T-helper 1 cell treated with Interleukin-12 subunit alpha and Interleukin-12 subunit beta and Interleukin-4 antibody, amounts not matched to agents 30 μg/mL and 1 μg/mL, for 36 hours (primary cell): Measurements from ENCODE around the gene MCU.
A peak's percentile ranks its signal among the peaks of the same experiment; 100 is the strongest.
"Not testable (repeated sequence)": the region's sequence is repeated elsewhere in the genome, so short reads cannot be mapped to it uniquely, and the experiment has no call there.

ENCODE experiments used
- H3K27ac Mint-ChIP-seq: one replicate; pipeline ENCODE4 v1.8.0; 2021; ENCODE audit warnings: mild to moderate bottlenecking, mixed read lengths
- H3K27me3 Mint-ChIP-seq: one replicate; pipeline ENCODE4 v1.8.0; 2021; ENCODE audit warnings: low read depth, mixed read lengths
- H3K36me3 Mint-ChIP-seq: one replicate; pipeline ENCODE4 v1.8.0; 2021; ENCODE audit warnings: low read depth, mixed read lengths
- H3K4me1 Mint-ChIP-seq: one replicate; pipeline ENCODE4 v1.8.0; 2021; ENCODE audit warnings: low read depth, mixed read lengths
- H3K4me3 Mint-ChIP-seq: one replicate; pipeline ENCODE4 v1.8.0; 2021; ENCODE audit warnings: mild to moderate bottlenecking, moderate library complexity, mixed read lengths
- H3K9me3 Mint-ChIP-seq: one replicate; pipeline ENCODE4 v1.8.0; 2021; ENCODE audit warnings: mixed read lengths

The MCU gene, protein sequence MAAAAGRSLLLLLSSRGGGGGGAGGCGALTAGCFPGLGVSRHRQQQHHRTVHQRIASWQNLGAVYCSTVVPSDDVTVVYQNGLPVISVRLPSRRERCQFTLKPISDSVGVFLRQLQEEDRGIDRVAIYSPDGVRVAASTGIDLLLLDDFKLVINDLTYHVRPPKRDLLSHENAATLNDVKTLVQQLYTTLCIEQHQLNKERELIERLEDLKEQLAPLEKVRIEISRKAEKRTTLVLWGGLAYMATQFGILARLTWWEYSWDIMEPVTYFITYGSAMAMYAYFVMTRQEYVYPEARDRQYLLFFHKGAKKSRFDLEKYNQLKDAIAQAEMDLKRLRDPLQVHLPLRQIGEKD

DNA sequence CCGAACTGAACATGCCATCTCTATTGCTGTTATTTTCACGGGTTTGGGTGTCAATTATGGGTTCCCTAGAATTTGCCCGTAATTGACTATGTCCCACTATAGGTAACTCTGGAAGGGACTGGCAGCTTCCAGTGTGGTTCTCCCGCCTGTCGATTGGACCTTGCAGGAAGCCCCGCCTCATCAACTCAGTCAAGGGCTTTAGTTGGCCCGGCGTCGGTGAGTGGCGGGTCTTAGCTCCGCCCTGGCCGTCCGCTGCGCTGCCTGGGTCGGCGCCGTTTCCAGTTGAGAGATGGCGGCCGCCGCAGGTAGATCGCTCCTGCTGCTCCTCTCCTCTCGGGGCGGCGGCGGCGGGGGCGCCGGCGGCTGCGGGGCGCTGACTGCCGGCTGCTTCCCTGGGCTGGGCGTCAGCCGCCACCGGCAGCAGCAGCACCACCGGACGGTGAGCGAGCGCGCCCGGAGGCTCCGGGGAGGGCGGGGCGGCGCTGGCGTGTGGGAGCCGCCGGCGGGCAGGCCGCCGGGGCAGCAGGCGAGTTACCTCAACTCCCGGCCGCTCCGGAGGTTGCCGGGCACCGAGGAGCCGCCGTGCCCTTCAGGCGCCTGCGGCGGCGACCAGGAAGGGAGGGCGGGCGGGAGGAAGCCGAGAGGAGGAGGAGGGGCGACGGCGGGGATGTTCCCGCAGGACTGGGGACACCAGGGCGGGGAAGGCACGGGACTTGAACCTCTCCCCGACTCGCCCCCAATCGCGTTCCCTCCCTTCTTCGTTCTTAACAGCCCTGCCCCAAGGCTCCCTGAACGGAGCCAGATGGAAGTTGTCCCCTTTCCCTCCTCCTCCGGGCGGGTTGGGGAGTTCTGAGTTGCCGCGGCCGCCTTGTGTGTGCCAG is at the start of gene MCU:
MCU (plus strand) TSS at position 281 of the 881 bp plus-strand sequence; CDS start at position 290, 9 bp downstream.
- Mint-ChIP-seq H3K4me3 (peak within 1 kb of the TSS; percentile 91), H3K9me3 (no peaks in the 10 kb centered on the region), H3K27ac (peak within 1 kb of the TSS; percentile 76), H3K27me3 (peaks cover 16% of the 10 kb centered on the region), H3K4me1 (peaks cover 27% of the 10 kb centered on the region), H3K36me3 (no peaks in the 10 kb centered on the region)

DNA sequence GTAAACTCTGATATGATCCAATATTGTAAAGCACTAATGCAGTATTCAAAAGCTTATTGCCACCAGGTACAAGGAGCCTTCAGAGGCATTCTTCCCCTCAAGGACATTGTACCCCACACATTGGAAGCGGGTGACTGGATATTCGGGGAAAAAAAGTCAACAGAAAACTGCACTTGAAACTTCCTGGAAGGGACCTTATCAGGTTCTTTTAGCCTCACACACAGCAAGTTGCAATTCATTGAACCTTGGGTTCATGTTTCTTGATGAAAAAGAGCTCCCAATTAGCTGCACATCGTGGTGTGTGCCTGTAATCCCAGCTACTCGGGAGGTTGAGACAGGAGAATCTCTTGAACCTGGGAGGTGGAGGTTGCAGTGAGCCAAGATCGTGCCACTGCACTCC is 49.6 kb upstream of the MCU start:
- H3K36me3 Mint-ChIP-seq: no peaks in the 10 kb centered on the region
- H3K4me3 Mint-ChIP-seq: no peak overlapping the region
- H3K27ac Mint-ChIP-seq: no peak overlapping the region
- peaks cover 12% of the 10 kb centered on the region for H3K27me3 Mint-ChIP-seq
- H3K4me1 Mint-ChIP-seq: peaks cover 4% of the 10 kb centered on the region
- no peaks in the 10 kb centered on the region for H3K9me3 Mint-ChIP-seq

DNA sequence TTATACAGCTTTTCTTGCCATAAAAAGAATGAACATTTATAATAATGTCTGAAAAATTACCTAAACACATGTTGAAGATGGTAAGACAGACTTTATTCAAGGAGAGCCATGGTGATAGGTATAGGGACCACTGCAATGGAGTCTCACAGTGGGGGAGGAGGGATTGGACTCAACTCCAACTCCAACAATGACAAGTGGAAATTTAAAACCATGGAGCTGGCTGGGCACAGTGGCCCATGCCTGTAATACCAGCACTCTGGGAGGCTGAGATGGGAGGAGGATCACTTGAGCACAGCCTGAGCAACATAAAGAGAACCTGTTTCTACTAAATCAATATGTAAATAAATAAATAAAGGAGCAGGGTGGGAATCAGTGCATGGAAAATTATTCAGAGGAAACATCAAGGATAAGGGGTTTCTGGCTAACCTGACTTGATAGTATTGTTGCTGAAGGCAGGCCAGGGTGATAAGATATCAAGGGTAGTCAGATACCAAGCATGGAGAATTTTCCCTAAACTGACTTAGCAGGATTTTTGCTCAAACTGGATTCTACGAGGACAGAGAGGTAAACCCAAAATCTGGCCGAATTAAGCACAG is 46.6 kb upstream of the MCU start:
- H3K9me3 Mint-ChIP-seq: no peaks in the 10 kb centered on the region
- H3K36me3 Mint-ChIP-seq: no peaks in the 10 kb centered on the region
- no peak overlapping the region for H3K27ac Mint-ChIP-seq
- no peaks in the 10 kb centered on the region for H3K4me1 Mint-ChIP-seq
- H3K4me3 Mint-ChIP-seq: no peak overlapping the region
- H3K27me3 Mint-ChIP-seq: peaks cover 12% of the 10 kb centered on the region

DNA sequence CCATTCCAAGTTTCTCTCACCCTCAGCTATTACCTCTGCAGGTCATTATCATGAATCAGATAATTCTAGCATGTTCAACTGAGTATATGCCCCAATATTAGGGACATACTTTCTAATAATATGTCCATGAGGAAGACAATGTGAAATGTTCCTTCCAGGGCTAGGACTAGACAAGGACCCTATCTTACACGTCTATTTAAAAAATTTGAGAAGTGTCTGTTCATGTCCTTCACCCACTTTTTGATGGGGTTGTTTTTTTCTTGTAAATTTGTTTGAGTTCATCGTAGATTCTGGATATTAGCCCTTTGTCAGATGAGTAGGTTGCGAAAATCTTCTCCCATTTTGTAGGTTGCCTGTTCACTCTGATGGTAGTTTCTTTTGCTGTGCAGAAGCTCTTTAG is 45.0 kb upstream of the MCU start:
- peaks cover 15% of the 10 kb centered on the region for H3K27me3 Mint-ChIP-seq
- not testable (repeated sequence) for H3K4me3 Mint-ChIP-seq, H3K4me1 Mint-ChIP-seq, H3K9me3 Mint-ChIP-seq, H3K36me3 Mint-ChIP-seq, H3K27ac Mint-ChIP-seq

DNA sequence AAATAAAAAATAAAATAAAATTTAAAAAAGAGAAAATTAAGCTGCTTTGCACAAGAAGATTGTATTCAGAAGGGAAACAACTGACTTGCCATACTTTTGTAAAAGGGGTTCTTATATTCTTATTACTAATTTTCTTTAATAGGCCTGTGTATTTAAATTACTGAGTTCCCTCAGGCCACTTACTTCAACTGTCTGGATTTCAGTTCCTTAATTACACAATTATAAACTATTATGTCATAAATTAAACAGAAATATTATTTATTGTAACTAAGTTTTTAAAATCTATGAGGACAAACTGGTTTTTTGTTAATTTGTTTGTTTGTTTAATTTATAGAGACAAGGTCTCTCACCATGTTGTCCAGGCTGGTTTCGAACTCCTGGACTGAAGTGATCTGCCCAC is 43.6 kb upstream of the MCU start:
- H3K36me3 Mint-ChIP-seq: no peaks in the 10 kb centered on the region
- H3K4me3 Mint-ChIP-seq: no peak overlapping the region
- H3K27me3 Mint-ChIP-seq: peaks cover 17% of the 10 kb centered on the region
- H3K4me1 Mint-ChIP-seq: no peaks in the 10 kb centered on the region
- no peak overlapping the region for H3K27ac Mint-ChIP-seq
- no peaks in the 10 kb centered on the region for H3K9me3 Mint-ChIP-seq

DNA sequence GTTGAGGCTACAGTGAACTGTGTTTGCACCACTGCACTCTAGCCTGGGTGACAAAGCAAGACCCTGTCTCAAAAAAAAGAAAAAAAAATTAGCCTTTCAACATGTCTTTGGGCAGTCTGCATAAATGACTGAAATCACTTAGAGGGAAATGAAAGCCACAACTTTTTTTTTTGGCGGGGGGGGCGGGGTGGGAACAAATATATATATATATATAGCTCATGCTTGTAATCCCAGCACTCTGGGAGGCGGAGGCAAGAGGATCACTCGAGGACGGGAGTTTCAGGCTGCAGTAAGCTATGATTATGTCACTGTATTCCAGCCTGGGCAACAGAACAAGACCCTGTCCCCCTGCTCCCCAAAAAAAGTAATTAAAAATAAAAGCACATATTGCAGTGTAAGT is 42.7 kb upstream of the MCU start:
- peaks cover 17% of the 10 kb centered on the region for H3K27me3 Mint-ChIP-seq
- no peaks in the 10 kb centered on the region for H3K9me3 Mint-ChIP-seq
- H3K36me3 Mint-ChIP-seq: no peaks in the 10 kb centered on the region
- no peaks in the 10 kb centered on the region for H3K4me1 Mint-ChIP-seq
- H3K4me3 Mint-ChIP-seq: no peak overlapping the region
- H3K27ac Mint-ChIP-seq: no peak overlapping the region

DNA sequence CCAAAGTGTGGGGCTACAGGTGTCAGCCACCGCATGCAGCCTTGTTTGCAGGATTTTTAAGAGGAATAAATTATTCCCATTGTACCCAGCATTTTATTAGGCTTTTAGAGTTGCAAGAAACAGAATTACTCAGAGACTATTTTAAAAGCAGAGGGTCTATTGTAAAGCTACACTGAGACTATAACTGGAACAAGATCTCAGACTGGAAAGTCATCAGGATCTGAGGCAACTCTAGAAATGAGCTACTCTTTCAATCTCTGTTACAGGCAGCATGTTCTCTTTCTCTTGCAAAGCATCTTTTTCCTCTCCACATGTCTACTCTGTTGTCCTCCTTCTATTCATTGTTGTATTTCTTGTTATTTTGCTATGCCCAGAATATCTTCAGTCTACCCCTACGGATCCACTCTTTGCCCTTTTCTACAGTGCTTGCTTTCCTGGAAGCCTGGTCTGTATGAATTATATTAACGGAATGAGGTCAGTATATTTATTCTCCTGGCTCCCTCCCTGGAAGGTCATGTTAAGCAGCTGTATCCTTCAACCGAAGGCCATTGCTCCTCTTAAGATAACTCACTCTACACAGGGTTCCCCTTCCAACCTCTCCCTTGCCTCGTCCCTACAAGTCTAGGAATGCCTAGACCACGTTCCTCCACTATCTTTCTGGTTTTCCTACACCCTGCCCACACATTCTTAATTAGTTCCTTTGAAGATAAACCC is 38.4 kb upstream of the MCU start:
- no peak overlapping the region for H3K27ac Mint-ChIP-seq

DNA sequence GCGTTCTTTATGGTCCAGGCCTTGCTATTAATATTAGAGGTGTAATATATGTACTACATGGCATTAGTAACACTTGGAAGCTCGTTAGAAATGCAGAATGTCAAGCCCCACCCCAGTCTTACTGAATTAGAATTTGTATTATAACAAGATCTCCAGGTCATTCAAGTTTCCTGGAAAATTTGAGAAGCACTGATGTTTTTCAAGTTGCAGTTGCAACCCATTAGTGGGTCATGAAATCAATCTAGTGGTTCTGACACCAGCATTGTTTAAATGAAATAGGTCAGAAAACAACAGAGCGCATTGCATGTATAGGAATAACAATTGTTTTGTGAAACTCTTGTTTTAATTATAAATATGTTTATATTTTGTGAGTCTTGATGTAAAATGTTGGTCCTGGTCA is 37.2 kb upstream of the MCU start:
- Mint-ChIP-seq H3K27me3 (peaks cover 5% of the 10 kb centered on the region), H3K9me3 (no peaks in the 10 kb centered on the region), H3K4me3 (no peak overlapping the region), H3K4me1 (no peaks in the 10 kb centered on the region), H3K36me3 (no peaks in the 10 kb centered on the region), H3K27ac (no peak overlapping the region)

More for the DNA sequence above, 38.4 kb upstream of the MCU start:
- no peak overlapping the region for H3K4me3 Mint-ChIP-seq
- H3K36me3 Mint-ChIP-seq: no peaks in the 10 kb centered on the region
- peaks cover 5% of the 10 kb centered on the region for H3K27me3 Mint-ChIP-seq
- H3K9me3 Mint-ChIP-seq: no peaks in the 10 kb centered on the region
- H3K4me1 Mint-ChIP-seq: no peaks in the 10 kb centered on the region

DNA sequence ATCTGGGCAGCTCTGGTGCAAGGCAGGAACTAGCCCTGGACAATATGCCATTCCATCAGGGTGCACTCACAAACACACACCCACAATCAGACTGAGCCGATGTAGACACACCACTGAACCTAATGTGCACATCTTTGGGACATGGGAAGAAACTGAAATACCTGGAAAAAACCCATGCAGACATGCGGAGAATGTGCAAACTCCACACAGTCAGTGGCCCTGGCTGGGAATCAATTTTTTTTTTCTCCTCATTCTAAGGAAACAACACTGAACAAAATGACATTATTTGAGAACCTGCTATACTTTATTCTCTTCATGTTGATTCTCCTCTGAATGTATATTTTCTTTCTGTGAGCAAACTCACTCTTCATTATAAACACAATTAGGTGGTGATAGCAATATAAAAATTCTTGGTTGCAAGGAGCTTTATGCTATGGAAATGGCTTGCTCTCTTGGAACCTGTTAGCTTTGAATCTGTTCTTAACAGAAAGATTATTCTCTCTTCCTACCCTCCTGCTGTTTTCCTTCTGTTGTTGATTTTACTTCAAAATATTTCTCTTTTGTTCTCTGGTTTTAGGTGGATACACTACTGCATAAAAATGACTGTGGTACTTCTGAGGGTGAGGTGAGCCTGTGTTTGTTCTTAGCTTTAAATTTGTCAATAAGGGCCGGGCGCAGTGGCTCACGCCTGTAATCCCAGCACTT is 33.1 kb upstream of the MCU start:
- Mint-ChIP-seq H3K4me3 (no peak overlapping the region), H3K27me3 (peaks cover 3% of the 10 kb centered on the region), H3K9me3 (no peaks in the 10 kb centered on the region), H3K27ac (no peak overlapping the region), H3K36me3 (no peaks in the 10 kb centered on the region), H3K4me1 (no peaks in the 10 kb centered on the region)

DNA sequence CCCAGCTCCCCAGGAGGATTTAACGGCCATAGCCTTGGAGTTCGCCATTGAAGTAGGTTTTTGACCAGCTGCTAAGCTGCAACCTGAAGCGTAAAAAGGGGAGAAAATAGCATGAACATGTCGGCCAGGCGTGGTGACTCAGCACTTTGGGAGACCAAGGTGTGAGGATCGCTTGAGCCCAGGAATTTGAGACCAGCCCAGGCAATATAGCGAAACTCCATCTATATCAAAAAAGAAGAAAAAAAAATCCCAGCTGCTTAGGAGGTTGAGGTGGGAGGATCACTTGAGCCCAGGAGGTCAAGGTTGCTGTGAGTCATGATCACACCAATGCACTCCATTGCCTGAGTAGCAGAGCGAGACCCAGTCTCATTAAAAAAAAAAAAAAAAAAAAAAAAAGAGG is 32.2 kb upstream of the MCU start:
- Mint-ChIP-seq H3K27me3 (peaks cover 3% of the 10 kb centered on the region), H3K27ac (no peak overlapping the region), H3K9me3 (no peaks in the 10 kb centered on the region), H3K4me3 (no peak overlapping the region), H3K36me3 (no peaks in the 10 kb centered on the region), H3K4me1 (no peaks in the 10 kb centered on the region)

DNA sequence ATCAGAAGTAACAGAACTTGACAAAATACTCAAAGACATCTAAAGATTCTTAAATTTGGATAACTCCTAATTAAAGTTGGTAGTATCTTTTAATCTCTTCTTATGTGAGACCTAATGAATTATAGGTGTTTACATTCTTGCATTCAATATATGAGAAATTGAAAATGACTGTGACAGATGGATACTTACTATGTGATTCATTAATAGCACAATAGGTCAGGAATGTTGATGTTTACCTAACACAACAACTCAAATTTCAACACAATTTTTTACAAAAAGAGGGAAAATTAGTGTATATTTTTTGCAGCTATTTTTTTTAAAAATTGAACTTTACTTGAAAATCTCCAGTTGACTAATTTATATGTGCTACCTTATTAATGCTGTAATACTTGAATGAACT is 31.7 kb upstream of the MCU start:
- Mint-ChIP-seq H3K4me1 (no peaks in the 10 kb centered on the region), H3K27me3 (peaks cover 3% of the 10 kb centered on the region), H3K36me3 (no peaks in the 10 kb centered on the region), H3K9me3 (no peaks in the 10 kb centered on the region), H3K27ac (no peak overlapping the region), H3K4me3 (no peak overlapping the region)

DNA sequence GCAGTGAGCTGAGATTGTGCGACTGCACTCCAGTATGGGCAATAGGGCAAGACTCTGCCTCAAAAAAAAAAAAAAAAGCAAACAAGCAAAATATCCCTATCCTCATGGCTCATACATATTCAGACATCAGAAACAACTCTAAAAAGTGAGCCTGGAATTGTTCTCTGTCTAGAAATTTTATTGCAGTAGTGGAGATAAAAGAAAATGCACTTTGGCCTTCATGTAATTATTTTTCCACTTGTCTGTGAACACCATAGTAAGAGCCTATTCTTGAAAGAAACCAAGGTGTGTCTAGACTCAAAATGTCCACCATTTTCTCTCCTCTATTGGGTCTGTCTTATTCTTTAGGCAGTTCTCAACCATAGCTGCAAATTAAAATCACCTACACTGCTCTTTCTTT is 30.5 kb upstream of the MCU start:
- Mint-ChIP-seq H3K9me3 (no peaks in the 10 kb centered on the region), H3K36me3 (no peaks in the 10 kb centered on the region)

DNA sequence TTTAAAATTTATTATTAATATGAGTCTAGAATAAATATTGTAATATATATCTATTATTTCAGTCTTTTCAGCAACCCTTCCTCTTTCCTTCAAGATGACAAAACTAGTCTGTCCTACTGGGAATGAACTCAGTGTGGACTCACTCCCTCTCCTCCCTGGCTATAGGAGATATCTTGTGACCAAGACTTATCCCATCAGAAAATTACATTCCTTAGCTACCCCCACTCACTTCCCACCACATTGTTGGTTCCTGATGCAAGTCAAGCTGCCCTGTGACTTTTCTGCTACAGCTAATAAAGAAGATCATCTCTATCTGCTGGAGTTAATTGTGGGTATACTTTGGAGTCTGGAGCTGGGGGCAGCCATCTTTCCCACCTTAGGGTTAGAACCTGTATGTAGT is 28.0 kb upstream of the MCU start:
- no peaks in the 10 kb centered on the region for H3K4me1 Mint-ChIP-seq
- H3K4me3 Mint-ChIP-seq: no peak overlapping the region
- peaks cover 11% of the 10 kb centered on the region for H3K27me3 Mint-ChIP-seq
- no peaks in the 10 kb centered on the region for H3K36me3 Mint-ChIP-seq
- no peaks in the 10 kb centered on the region for H3K9me3 Mint-ChIP-seq
- no peak overlapping the region for H3K27ac Mint-ChIP-seq

More for the DNA sequence above, 30.5 kb upstream of the MCU start:
- no peaks in the 10 kb centered on the region for H3K4me1 Mint-ChIP-seq
- H3K4me3 Mint-ChIP-seq: no peak overlapping the region
- peaks cover 3% of the 10 kb centered on the region for H3K27me3 Mint-ChIP-seq
- no peak overlapping the region for H3K27ac Mint-ChIP-seq

DNA sequence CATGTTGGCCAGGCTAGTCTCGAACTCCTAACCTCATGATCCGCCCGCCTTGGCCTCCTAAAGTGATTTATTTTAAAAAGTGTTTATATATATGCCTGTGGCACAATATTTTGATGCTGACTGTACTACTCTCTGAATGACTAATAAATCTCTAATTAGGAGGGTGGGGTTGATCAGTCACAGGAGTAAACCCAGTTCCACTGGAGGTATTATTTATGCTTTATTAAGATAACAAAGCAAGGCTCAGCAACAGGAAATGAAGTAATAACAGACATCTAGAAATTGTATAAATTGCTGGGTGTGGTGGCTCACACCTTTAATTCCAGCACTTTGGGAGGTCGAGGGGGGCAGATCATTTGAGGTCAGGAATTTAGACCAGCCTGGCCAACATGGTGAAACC is 26.0 kb upstream of the MCU start:
- no peak overlapping the region for H3K27ac Mint-ChIP-seq

More for the DNA sequence above, 26.0 kb upstream of the MCU start:
- H3K4me1 Mint-ChIP-seq: no peaks in the 10 kb centered on the region
- peaks cover 8% of the 10 kb centered on the region for H3K27me3 Mint-ChIP-seq
- no peaks in the 10 kb centered on the region for H3K36me3 Mint-ChIP-seq
- H3K9me3 Mint-ChIP-seq: no peaks in the 10 kb centered on the region
- no peak overlapping the region for H3K4me3 Mint-ChIP-seq
